Nephron progenitor cell (in vitro differentiated cells): Measurements from ENCODE around the gene TREML2.

ENCODE experiments used
- DNase-seq: peaks from one replicate; pipeline ENCODE4 v3.0.0; 2021
- H3K27ac Mint-ChIP-seq: 2 replicates; pipeline ENCODE4 v1.8.0; 2021; ENCODE audit warnings: mild to moderate bottlenecking, moderate library complexity, mixed read lengths
- H3K27me3 Mint-ChIP-seq: 2 replicates; pipeline ENCODE4 v1.8.0; 2021; ENCODE audit warnings: mild to moderate bottlenecking, low read depth, mixed read lengths; ENCODE audit not compliant: poor library complexity
- H3K36me3 Mint-ChIP-seq: 2 replicates; pipeline ENCODE4 v1.8.0; 2021; ENCODE audit warnings: low read depth, mixed read lengths
- H3K4me1 Mint-ChIP-seq: 2 replicates; pipeline ENCODE4 v1.8.0; 2021; ENCODE audit warnings: mixed read lengths
- H3K4me3 Mint-ChIP-seq: 2 replicates; pipeline ENCODE4 v1.8.0; 2021; ENCODE audit warnings: mild to moderate bottlenecking, moderate library complexity, mixed read lengths
- H3K9me3 Mint-ChIP-seq: 2 replicates; pipeline ENCODE4 v1.8.0; 2021; ENCODE audit warnings: mild to moderate bottlenecking, moderate library complexity, mixed read lengths
- TF ChIP-seq, protein P1 (sequence below): fragments of 200-600 bp; sonication (generic); IDR thresholded peaks from 2 replicates; pipeline ENCODE4 v1.5.0; 2021; ENCODE audit warnings: antibody characterized with exemption

TREML2 gene

DNA sequence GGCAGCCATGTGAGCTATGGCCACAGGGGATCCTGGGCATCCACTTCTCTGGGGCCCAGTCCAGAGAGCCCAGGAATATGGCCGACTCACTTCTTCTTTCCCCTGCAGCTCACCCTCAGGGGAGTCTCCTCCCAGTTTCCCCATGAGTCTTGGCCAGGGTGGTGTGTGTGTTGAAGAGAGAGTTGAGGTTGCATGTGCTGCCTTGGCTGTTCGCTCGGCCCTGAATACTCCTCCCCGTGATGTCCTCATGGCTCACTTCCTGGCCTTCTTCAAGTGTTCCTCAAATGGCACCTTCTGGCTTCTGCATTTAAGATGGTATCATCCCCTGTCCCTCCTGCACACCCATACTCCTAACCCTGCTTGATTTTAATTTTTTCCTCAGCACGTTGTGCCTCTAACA, 43.6 kb downstream of the TREML2 start:
- no peak for DNase-seq
- Mint-ChIP-seq H3K36me3 (no peaks in the 10 kb centered on the region), H3K4me3 (no peak overlapping the region), H3K9me3 (no peaks in the 10 kb centered on the region), H3K27me3 (peaks cover 21% of the 10 kb centered on the region), H3K27ac (no peak overlapping the region), H3K4me1 (peaks cover 10% of the 10 kb centered on the region)
- TF ChIP-seq, protein P1, sequence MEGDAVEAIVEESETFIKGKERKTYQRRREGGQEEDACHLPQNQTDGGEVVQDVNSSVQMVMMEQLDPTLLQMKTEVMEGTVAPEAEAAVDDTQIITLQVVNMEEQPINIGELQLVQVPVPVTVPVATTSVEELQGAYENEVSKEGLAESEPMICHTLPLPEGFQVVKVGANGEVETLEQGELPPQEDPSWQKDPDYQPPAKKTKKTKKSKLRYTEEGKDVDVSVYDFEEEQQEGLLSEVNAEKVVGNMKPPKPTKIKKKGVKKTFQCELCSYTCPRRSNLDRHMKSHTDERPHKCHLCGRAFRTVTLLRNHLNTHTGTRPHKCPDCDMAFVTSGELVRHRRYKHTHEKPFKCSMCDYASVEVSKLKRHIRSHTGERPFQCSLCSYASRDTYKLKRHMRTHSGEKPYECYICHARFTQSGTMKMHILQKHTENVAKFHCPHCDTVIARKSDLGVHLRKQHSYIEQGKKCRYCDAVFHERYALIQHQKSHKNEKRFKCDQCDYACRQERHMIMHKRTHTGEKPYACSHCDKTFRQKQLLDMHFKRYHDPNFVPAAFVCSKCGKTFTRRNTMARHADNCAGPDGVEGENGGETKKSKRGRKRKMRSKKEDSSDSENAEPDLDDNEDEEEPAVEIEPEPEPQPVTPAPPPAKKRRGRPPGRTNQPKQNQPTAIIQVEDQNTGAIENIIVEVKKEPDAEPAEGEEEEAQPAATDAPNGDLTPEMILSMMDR = no peak

DNA sequence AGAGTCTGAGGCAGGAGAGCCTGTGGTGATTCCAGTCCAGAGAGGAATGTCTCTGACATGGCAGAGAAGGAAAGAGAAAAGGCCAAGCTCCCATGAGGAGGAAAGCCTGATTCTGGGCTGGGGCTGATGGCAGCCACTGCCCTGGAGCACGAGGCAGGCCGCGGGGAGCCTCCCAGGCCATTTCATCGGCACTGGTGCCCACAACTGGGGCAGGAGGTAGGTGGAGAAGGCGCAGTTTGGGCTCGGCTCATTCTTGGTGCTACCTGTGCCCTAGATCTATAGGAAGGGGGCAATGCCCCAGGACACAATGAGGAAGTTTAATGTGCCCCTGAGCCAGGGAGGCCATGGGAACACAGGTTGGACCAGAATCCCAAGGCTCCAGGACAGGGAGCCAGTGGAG, 44.2 kb downstream of the TREML2 start:
- Mint-ChIP-seq H3K27me3 (peaks cover 18% of the 10 kb centered on the region), H3K36me3 (no peaks in the 10 kb centered on the region), H3K9me3 (no peaks in the 10 kb centered on the region), H3K4me3 (no peak overlapping the region), H3K4me1 (peaks cover 10% of the 10 kb centered on the region), H3K27ac (no peak overlapping the region)
- DNase-seq = no peak
- TF ChIP-seq, protein P1 = no peak

- no peak for DNase-seq
- TF ChIP-seq, protein P1 = no peak
- no peaks in the 10 kb centered on the region for H3K9me3 Mint-ChIP-seq
- no peak overlapping the region for H3K27ac Mint-ChIP-seq
- H3K36me3 Mint-ChIP-seq = no peaks in the 10 kb centered on the region
- H3K4me3 Mint-ChIP-seq = no peak overlapping the region
- peaks cover 19% of the 10 kb centered on the region for H3K27me3 Mint-ChIP-seq
- H3K4me1 Mint-ChIP-seq = peaks cover 10% of the 10 kb centered on the region
Observed at GRCh38 chr6:41156001-41156400, 44.9 kb downstream of the TREML2 start.

GRCh38 chr6:41155132-41155805, 45.7 kb downstream of the TREML2 start:
- no peak for DNase-seq
- H3K4me1 Mint-ChIP-seq = peaks cover 10% of the 10 kb centered on the region
- H3K36me3 Mint-ChIP-seq = no peaks in the 10 kb centered on the region
- peaks cover 16% of the 10 kb centered on the region for H3K27me3 Mint-ChIP-seq
- TF ChIP-seq, protein P1 = no peak
- no peaks in the 10 kb centered on the region for H3K9me3 Mint-ChIP-seq
- H3K4me3 Mint-ChIP-seq = no peak overlapping the region
- no peak overlapping the region for H3K27ac Mint-ChIP-seq

DNA sequence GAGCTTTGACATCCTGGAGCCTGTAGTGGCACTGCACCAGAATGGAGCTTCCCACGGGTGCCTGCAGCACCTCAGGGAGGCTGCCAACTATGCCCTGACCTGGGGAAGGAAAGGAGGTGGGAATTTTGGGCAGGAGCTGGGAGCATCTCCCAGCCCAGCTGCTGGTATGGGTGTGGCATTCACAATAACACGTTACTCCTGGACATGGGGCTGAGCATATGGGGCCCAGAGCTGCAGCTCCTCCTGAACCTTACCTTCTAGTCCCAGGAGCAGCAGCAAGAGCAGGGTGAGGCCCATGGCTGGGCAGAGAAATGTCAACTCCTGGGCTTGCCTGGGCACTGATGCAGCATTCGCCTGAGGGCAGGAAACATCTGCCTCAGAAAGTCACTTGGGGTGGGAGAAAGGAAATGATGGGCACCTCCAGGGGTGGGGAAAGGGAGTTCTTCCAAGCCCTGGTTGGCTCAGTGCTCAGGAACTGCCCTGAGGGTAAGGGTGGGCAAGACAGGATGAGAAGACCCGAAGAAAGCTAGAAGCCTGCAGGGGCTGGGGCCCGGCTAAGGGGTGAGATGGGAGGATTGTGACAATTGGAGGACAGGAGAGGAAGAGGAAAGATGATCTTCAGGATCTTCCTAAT, 46.8 kb downstream of the TREML2 start, which contains the start of gene TREML1:
Gene TREML1 (minus strand): TSS at position 356 of the 634 bp plus-strand sequence. CDS start 59 bp downstream, at position 297.
- TF ChIP-seq, protein P1 = no peak
- Mint-ChIP-seq H3K27me3 (peaks cover 16% of the 10 kb centered on the region), H3K4me3 (no peak within 1 kb of the TSS), H3K9me3 (no peaks in the 10 kb centered on the region), H3K36me3 (no peaks in the 10 kb centered on the region), H3K27ac (peak within 1 kb of the TSS; percentile 5), H3K4me1 (peaks cover 6% of the 10 kb centered on the region)
- no peak for DNase-seq

DNA sequence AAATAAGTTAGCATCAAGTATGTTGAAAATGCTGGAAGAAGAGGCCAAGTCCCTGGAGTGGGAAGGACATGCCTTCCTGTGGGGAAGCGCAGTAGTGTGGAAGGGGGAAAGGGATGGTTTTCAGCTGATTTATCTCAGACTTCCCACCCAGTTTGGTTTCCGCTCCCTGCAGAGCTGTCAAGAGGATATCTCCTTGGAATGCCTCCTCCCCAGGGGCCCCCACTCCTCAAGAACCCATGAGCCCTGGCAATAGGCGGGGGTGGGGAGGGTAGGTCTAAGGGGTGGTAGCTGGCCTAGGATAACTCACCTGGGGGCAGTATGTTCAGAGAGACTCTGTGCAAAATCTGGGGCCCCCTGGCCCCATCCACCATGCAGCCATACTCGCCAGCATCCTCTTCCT, 47.5 kb downstream of the TREML2 start:
- Mint-ChIP-seq H3K9me3 (no peaks in the 10 kb centered on the region), H3K27me3 (peaks cover 16% of the 10 kb centered on the region), H3K4me3 (no peak overlapping the region), H3K27ac (no peak overlapping the region), H3K36me3 (no peaks in the 10 kb centered on the region), H3K4me1 (peaks cover 5% of the 10 kb centered on the region)
- TF ChIP-seq, protein P1 = no peak
- no peak for DNase-seq
